ENCODE measurements around the gene THEMIS. TPM values are rescaled to one million over a fixed set of nuclear protein-coding genes. Genes with fewer than 3 reads are reported as not detected.

Gene THEMIS
- polyA plus RNA-seq, 1 experiment = not detected

DNA sequence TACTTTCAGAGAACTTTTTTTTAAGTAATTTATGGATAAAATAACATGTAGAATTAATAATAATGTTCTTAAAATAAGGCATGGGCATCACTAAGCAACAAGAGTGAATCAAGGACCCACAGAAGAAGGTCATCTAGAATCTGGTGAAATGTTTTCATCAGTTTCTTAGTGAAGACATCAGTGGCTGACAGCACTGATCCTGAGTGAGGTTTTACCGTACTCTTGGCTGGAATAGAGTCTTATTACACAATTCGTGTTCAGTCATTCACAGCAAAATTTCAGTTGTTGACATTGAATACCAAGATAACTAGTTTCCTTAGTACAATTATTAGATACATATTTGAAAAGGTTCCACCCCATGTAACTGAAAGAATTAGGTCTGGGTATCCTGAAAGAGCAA, 183.5 kb downstream of the THEMIS start:
- no peaks in the 10 kb centered on the region for H3K27me3 ChIP-seq (ENCODE audit: control insufficient read depth, insufficient read depth, low read length)
- H3K27ac ChIP-seq (ENCODE audit: low read depth, low read length) = no peak overlapping the region
- DNase-seq (ENCODE audit: low read depth, low spot score) = no peak
- TF ChIP-seq, protein P1, sequence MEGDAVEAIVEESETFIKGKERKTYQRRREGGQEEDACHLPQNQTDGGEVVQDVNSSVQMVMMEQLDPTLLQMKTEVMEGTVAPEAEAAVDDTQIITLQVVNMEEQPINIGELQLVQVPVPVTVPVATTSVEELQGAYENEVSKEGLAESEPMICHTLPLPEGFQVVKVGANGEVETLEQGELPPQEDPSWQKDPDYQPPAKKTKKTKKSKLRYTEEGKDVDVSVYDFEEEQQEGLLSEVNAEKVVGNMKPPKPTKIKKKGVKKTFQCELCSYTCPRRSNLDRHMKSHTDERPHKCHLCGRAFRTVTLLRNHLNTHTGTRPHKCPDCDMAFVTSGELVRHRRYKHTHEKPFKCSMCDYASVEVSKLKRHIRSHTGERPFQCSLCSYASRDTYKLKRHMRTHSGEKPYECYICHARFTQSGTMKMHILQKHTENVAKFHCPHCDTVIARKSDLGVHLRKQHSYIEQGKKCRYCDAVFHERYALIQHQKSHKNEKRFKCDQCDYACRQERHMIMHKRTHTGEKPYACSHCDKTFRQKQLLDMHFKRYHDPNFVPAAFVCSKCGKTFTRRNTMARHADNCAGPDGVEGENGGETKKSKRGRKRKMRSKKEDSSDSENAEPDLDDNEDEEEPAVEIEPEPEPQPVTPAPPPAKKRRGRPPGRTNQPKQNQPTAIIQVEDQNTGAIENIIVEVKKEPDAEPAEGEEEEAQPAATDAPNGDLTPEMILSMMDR (IDR thresholded peaks at IDR 0.05; ENCODE audit: low read depth, low read length) = no peak
- ChIA-PET POLR2A (no interaction called here), CTCF (no interaction called here)
- H3K4me3 ChIP-seq (ENCODE audit: low read depth, low read length) = no peak overlapping the region
- H3K9me3 ChIP-seq (ENCODE audit: control insufficient read depth, insufficient read depth, low read length) = no peaks in the 10 kb centered on the region

DNA sequence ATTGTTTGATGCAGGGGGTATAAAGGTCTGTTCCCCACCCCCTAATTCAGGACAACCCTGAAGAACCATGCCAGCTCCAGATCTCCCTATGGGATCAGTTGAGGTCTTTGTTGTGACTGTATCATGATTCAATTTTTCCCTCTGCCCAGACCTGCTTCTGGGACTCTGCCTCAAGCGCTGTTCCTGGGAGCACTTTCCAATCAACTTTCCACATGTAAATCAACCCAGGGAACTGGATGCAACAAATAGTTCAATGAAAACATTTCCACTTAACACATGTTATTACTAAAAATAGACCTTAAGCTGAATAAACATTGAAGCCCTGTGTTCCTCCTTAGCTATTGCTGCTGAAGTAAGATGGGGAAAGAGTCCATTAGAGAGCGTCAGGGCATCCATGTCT, 184.4 kb downstream of the THEMIS start:
- POLR2A ChIA-PET = no interaction called here
- TF ChIP-seq, protein P1 (IDR thresholded peaks at IDR 0.05; ENCODE audit: low read depth, low read length) = no peak
- CTCF ChIA-PET = no interaction called here
- Histone ChIP-seq H3K9me3 (ENCODE audit: control insufficient read depth, insufficient read depth, low read length) (no peaks in the 10 kb centered on the region), H3K4me3 (ENCODE audit: low read depth, low read length) (no peak overlapping the region), H3K27me3 (ENCODE audit: control insufficient read depth, insufficient read depth, low read length) (no peaks in the 10 kb centered on the region), H3K27ac (ENCODE audit: low read depth, low read length) (no peak overlapping the region)
- no peak for DNase-seq (ENCODE audit: low read depth, low spot score)

DNA sequence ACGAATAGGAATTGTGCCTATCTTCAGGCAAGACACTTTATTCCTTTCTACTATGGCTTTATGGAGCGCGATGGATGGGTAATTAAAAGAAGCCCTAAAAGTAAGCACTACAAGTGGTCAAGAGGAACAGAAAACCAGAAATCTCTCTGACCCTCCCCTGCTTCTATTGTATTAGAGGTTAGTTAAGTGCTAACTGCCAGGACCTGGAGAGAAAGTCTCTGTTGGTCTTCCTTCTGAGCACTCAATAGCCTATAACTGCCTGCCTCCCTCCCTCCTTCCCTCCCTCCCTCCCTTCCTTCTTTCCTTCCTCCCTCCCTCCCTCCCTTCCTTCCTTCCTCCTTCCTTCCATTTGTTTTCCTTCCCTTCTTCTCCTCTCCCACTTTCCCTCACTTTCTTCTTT, 190.2 kb downstream of the THEMIS start:
- DNase-seq (ENCODE audit: low read depth, low spot score) = no peak
- POLR2A ChIA-PET = no interaction called here
- CTCF ChIA-PET = no interaction called here
- Histone ChIP-seq H3K9me3 (ENCODE audit: control insufficient read depth, insufficient read depth, low read length) (no peaks in the 10 kb centered on the region), H3K27ac (ENCODE audit: low read depth, low read length) (no peak overlapping the region), H3K4me3 (ENCODE audit: low read depth, low read length) (no peak overlapping the region), H3K27me3 (ENCODE audit: control insufficient read depth, insufficient read depth, low read length) (peaks cover 3% of the 10 kb centered on the region)
- TF ChIP-seq, protein P1 (IDR thresholded peaks at IDR 0.05; ENCODE audit: low read depth, low read length) = no peak

DNA sequence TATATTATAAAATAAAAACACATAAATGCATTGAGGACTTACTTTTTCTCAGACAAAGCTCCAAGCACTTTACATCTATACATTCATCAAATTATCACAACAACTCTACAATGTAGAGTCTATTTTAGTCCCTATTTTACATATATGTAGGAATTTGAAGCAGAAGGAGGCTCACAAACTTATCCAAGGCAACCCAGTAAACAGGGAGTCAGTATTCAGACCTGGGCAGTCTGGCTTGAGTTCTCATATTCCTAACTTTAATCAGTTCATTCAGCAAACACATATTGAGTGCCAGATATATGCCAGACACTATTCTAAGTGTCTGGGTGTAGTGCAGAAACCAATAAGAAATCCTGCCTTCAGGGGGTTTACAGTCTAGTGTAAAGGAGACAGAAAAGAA, 194.6 kb downstream of the THEMIS start:
- TF ChIP-seq, protein P1 (IDR thresholded peaks at IDR 0.05; ENCODE audit: low read depth, low read length) = no peak
- H3K9me3 ChIP-seq (ENCODE audit: control insufficient read depth, insufficient read depth, low read length) = no peaks in the 10 kb centered on the region
- no peak for DNase-seq (ENCODE audit: low read depth, low spot score)
- peaks cover 3% of the 10 kb centered on the region for H3K27me3 ChIP-seq (ENCODE audit: control insufficient read depth, insufficient read depth, low read length)
- no peak overlapping the region for H3K27ac ChIP-seq (ENCODE audit: low read depth, low read length)
- ChIA-PET CTCF (no interaction called here), POLR2A (no interaction called here)
- no peak overlapping the region for H3K4me3 ChIP-seq (ENCODE audit: low read depth, low read length)

DNA sequence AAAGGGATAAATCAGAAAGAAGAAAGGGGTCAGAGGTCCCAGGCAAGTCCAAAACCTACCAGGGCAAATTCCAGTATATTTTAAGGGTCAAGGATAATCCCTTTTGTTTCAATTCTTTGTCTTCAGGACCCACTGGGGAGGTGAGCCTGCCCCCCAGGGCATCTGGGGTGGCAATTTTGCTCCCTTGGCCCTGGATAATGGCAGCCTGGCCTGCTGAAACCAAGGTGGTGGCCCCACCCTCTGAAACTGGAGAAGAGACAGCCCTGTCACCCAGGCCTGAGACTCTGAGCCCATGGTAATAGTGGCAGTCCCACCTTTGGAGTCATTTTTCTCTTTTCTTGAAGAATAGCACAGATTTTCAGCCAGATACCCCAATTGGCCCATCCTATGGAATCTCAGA, 205.8 kb downstream of the THEMIS start:
- Histone ChIP-seq H3K27ac (ENCODE audit: low read depth, low read length) (no peak overlapping the region), H3K9me3 (ENCODE audit: control insufficient read depth, insufficient read depth, low read length) (no peaks in the 10 kb centered on the region), H3K4me3 (ENCODE audit: low read depth, low read length) (no peak overlapping the region), H3K27me3 (ENCODE audit: control insufficient read depth, insufficient read depth, low read length) (no peaks in the 10 kb centered on the region)
- DNase-seq (ENCODE audit: low read depth, low spot score) = no peak
- ChIA-PET CTCF (no interaction called here), POLR2A (no interaction called here)
- TF ChIP-seq, protein P1 (IDR thresholded peaks at IDR 0.05; ENCODE audit: low read depth, low read length) = no peak

Measured in AG04450 (cell line).